Measurements from ENCODE around the gene TMEM161A.
"Not testable (repeated sequence)": the region's sequence is repeated elsewhere in the genome, so short reads cannot be mapped to it uniquely, and the experiment has no call there.

DNA sequence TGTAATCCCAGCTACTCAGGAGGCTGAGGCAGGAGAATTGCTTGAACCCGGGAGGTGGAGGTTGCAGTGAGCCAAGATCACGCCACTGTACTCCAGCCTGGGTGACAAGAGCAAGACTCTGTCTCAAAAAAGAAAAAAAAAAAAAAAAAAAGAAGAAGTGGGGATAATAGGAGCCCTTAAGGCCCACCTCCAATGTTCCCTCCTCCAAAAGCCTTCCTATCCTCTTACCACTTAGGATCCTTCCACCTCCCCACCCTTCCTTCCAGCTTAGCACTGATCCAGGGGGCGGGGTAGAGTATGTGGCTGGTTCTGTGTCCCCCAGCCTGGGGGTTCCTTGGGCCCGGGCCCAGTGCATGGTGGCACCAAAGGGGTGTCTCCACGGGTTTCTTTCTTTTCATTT is 35.0 kb upstream of the TMEM161A start:
- TF ChIP-seq POLR2A, CTCF, EP300, POLR2AphosphoS5 (IDR thresholded peaks at IDR 0.05): not testable (repeated sequence)
